Measurements from ENCODE around the gene ARFGAP1. TPM values are rescaled to one million over a fixed set of nuclear protein-coding genes. Genes with fewer than 3 reads are reported as not detected.

Gene ARFGAP1
- total and polyA plus RNA-seq, 2 experiments from 2014 or later: 41.5 to 95.5 TPM

GRCh38 chr20:63316502-63316921 lies 43.9 kb downstream of the ARFGAP1 start:
- Histone ChIP-seq H3K36me3 (ENCODE audit: insufficient read depth) (no peaks in the 10 kb centered on the region), H4K20me1 (replicated peaks; ENCODE audit: insufficient read depth) (no peaks in the 10 kb centered on the region), H3K4me1 (ENCODE audit: insufficient read depth) (no peaks in the 10 kb centered on the region), H2AFZ (no peak overlapping the region), H3K27ac (ENCODE audit: low read depth) (no peak overlapping the region), H3K4me2 (no peak overlapping the region), H3F3A (replicated peaks; ENCODE audit: low read depth) (no peaks in the 10 kb centered on the region), H3K4me3 (no peak overlapping the region), H3K9me2 (ENCODE audit: insufficient read depth) (no peaks in the 10 kb centered on the region), H3K27me3 (ENCODE audit: insufficient read depth) (no peaks in the 10 kb centered on the region), H3K79me2 (replicated peaks; ENCODE audit: insufficient read depth) (no peaks in the 10 kb centered on the region)
- TF ChIP-seq ZNF114 (CRISPR knock-in tag; IDR thresholded peaks at IDR 0.05): no peak
- no peak for DNase-seq (ENCODE audit: low spot score)
- H3K36me3 Mint-ChIP-seq (ENCODE audit: low read depth): no peaks in the 10 kb centered on the region
- no peak for ATAC-seq
- H3K9me3 Mint-ChIP-seq: no peaks in the 10 kb centered on the region
- no peak overlapping the region for H3K4me3 Mint-ChIP-seq
- no peaks in the 10 kb centered on the region for H3K4me1 Mint-ChIP-seq
- H3K27ac Mint-ChIP-seq: no peak overlapping the region
- H3K27me3 Mint-ChIP-seq (ENCODE audit: insufficient read depth, low read depth, poor library complexity): no peaks in the 10 kb centered on the region

- no peak overlapping the region for H3K27ac Mint-ChIP-seq
- no peak overlapping the region for H3K4me2 ChIP-seq
- H4K20me1 ChIP-seq (replicated peaks; ENCODE audit: insufficient read depth): no peaks in the 10 kb centered on the region
- H3K27me3 ChIP-seq (ENCODE audit: insufficient read depth): no peaks in the 10 kb centered on the region
- H3K36me3 Mint-ChIP-seq (ENCODE audit: low read depth): no peaks in the 10 kb centered on the region
- DNase-seq (ENCODE audit: low spot score) (no peak), ATAC-seq (no peak)
- H3K27me3 Mint-ChIP-seq (ENCODE audit: insufficient read depth, low read depth, poor library complexity): no peaks in the 10 kb centered on the region
- H3K4me1 ChIP-seq (ENCODE audit: insufficient read depth): no peaks in the 10 kb centered on the region
- H3K4me3 Mint-ChIP-seq: no peak overlapping the region
- H3K9me3 Mint-ChIP-seq: no peaks in the 10 kb centered on the region
- no peak overlapping the region for H2AFZ ChIP-seq
- no peaks in the 10 kb centered on the region for H3K9me2 ChIP-seq (ENCODE audit: insufficient read depth)
- H3K4me1 Mint-ChIP-seq: no peaks in the 10 kb centered on the region
- no peaks in the 10 kb centered on the region for H3K79me2 ChIP-seq (replicated peaks; ENCODE audit: insufficient read depth)
- H3K36me3 ChIP-seq (ENCODE audit: insufficient read depth): no peaks in the 10 kb centered on the region
- H3K4me3 ChIP-seq: no peak overlapping the region
- H3F3A ChIP-seq (replicated peaks; ENCODE audit: low read depth): no peaks in the 10 kb centered on the region
- no peak overlapping the region for H3K27ac ChIP-seq (ENCODE audit: low read depth)
- TF ChIP-seq NANOG (IDR thresholded peaks at IDR 0.05; ENCODE audit: borderline replicate concordance) (no peak), CTCF (conservative IDR thresholded peaks at IDR 0.05; ENCODE audit: low read depth in 2 of 2) (no peak), POLR2AphosphoS5 (IDR thresholded peaks at IDR 0.05; ENCODE audit: low read depth) (no peak), CREB1 (CRISPR knock-in tag; IDR thresholded peaks at IDR 0.05; ENCODE audit: low read depth) (no peak), ZNF331 (CRISPR knock-in tag; IDR thresholded peaks at IDR 0.05; ENCODE audit: low read depth) (no peak), ETS1 (IDR thresholded peaks at IDR 0.05) (no peak), EZH2 (IDR thresholded peaks at IDR 0.05; ENCODE audit: low read depth, unreplicated experiment) (no peak), EZH2phosphoT487 (IDR thresholded peaks at IDR 0.05; ENCODE audit: unreplicated experiment) (no peak), STAT1 (IDR thresholded peaks at IDR 0.05; ENCODE audit: unreplicated experiment) (no peak), JUNB (IDR thresholded peaks at IDR 0.05; ENCODE audit: unreplicated experiment) (no peak), ZNF114 (CRISPR knock-in tag; IDR thresholded peaks at IDR 0.05) (no peak), REST (IDR thresholded peaks at IDR 0.05; ENCODE audit: unreplicated experiment) (no peak)
Observed at GRCh38 chr20:63317061-63317460, 44.4 kb downstream of the ARFGAP1 start.
